ENCODE results near the gene CDC42BPB.

DNA sequence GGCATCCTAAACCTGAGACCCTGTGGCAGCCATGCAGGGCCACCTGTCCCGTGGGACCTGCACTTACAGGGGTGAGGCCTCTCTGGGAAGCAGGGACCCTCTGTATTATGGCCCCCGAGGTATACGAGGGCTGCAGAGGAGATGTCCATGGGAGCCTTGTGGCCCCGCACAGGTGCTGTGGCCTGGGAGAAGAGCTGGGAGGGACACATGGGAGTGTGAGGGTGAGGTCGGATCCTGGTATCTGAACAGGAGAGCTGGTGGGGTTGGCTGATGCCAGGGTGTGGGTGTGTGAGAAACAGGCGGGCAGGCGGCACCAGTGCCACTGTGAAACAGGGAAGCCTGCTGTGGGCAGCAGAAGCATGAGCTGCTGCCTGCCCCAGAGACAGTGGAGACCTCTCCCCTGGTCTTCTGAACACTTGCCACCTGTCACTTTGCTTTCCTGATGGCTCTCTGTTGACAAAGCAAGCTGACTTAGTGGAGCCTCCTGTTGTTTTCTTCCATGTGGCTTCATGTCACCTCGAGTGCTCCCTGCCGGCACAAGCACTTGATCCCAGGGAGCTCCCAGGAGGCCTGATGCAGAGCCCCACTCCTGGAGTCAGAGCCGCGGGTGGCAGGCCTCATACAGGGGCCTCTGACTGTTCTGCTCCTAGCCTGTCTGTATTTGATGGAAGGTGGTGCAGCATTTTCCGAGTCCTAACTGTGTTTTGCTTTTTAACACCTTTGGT lies 154.7 kb downstream of the CDC42BPB start:
- no peak for TF ChIP-seq POLR2A (IDR thresholded peaks at IDR 0.05)
- TF ChIP-seq, protein P1, sequence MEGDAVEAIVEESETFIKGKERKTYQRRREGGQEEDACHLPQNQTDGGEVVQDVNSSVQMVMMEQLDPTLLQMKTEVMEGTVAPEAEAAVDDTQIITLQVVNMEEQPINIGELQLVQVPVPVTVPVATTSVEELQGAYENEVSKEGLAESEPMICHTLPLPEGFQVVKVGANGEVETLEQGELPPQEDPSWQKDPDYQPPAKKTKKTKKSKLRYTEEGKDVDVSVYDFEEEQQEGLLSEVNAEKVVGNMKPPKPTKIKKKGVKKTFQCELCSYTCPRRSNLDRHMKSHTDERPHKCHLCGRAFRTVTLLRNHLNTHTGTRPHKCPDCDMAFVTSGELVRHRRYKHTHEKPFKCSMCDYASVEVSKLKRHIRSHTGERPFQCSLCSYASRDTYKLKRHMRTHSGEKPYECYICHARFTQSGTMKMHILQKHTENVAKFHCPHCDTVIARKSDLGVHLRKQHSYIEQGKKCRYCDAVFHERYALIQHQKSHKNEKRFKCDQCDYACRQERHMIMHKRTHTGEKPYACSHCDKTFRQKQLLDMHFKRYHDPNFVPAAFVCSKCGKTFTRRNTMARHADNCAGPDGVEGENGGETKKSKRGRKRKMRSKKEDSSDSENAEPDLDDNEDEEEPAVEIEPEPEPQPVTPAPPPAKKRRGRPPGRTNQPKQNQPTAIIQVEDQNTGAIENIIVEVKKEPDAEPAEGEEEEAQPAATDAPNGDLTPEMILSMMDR (IDR thresholded peaks at IDR 0.05) = no peak

Data from Peyer's patch (tissue), 4 donors.